HG03469 (cell line): ENCODE data around the gene B3GALT4.
"Not testable (repeated sequence)": the region's sequence is repeated elsewhere in the genome, so short reads cannot be mapped to it uniquely, and the experiment has no call there.

Experiments used
- ATAC-seq: cut with Tn5 transposase; IDR thresholded peaks from one replicate; pipeline ENCODE4 v1.9.1; 2021; ENCODE audit warnings: mild to moderate bottlenecking, moderate library complexity, moderate number of reproducible peaks; ENCODE audit not compliant: unreplicated experiment

B3GALT4 gene

GRCh38 chr6:33276864-33277662 lies at the start of gene B3GALT4:
Gene B3GALT4, plus strand, starts transcription at chr6:33277123. Its CDS starts 297 bp downstream, at chr6:33277420.
- no peak for ATAC-seq

GRCh38 chr6:33235221-33235634 lies 41.7 kb upstream of the B3GALT4 start:
- no peak for ATAC-seq

DNA sequence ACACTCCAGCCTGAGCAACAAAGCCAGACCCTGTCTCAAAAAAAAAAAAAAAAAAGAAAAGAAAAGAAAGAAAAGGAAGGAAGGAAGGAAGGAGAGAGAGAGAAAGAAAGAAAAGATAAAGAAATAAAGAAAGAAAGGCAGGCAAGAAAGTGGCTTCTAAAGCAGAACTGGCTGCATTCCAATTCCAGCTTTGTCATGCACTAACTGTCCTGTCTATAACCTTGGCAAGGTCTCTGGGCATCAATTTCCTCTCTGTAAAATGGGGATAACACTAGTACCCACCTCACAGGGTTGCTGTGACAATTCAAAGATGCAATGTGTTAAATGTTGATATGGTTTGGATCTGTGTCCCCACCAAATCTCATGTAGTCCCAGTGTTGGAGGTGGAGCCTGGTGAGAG lies 40.6 kb upstream of the B3GALT4 start:
- no peak for ATAC-seq

DNA sequence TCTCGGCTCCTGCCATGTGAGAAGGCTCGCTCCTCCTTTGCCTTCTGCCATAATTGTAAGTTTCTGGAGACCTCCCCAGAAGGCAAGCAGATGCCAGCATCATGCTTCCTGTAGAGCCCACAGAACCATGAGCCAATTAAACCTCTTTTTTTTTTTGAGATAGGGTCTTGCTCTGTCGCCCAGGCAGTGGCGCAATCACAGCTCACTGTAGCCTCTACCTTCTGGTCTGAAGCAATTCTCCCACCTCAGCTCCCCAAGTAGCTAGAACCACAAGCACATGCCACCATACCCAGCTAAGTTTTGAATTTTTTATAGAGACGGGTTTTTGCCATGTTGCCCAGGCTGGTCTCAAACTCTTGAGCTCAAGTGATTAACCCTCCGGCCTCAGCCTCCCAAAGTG lies 40.1 kb upstream of the B3GALT4 start:
- no peak for ATAC-seq

GRCh38 chr6:33237741-33238140 lies 39.2 kb upstream of the B3GALT4 start:
- ATAC-seq, result no peak

DNA sequence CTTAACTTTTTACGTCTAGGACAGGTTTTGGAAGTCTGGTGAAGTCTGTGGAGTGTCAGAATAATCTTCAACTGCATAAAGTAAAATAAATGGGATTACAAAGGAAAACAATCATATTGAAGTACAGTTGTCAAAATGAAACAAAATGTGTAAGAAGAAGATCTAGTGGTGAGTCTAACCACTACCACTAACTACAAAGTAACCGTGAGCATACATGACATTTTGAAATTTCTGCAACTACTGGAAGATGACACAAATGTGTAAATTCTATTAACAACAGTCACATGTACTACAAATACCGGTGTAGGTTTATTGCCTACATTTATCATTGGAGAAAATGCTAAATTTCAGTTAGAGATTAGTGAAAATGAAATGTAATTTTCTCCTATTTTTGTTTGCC lies 35.0 kb upstream of the B3GALT4 start:
- no peak for ATAC-seq

GRCh38 chr6:33243476-33243875 lies 33.4 kb upstream of the B3GALT4 start:
- ATAC-seq, result no peak

DNA sequence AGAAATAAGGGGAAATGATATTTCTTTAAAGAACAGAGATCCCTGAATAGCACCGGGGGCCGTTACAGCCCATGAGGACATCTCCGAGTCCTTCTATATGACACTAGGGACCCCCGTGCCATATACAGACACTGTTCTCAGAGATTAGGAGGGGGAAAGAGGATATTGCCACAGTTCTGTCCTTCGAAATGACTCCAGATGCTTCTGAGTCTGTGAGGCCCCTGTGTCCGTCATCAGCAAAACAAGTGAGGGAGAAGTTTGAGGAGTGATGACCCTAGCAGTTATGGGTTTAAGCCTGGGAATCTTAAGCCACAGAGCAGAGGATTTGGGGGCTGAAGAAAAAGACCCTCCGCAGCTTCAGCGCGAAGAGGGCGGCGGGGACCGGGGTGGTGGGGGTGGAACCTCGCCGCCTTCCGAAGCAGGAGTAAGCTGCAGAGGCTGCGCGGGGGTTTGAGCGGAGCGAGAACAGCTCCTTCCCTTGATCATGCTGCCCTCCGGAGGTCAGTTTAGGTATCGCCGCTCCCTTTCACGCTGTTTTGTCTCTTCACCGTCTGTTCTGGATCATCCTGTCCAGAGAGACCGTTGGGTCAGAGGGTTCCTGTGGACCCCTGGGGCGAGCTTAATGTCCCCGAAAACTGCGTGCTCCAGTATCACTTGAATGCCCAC lies 28.8 kb upstream of the B3GALT4 start:
- ATAC-seq, result no peak

GRCh38 chr6:33248643-33248931 lies 28.3 kb upstream of the B3GALT4 start:
- no peak for ATAC-seq

GRCh38 chr6:33248932-33249731 lies 27.8 kb upstream of the B3GALT4 start:
- ATAC-seq, result peak; percentile 70

DNA sequence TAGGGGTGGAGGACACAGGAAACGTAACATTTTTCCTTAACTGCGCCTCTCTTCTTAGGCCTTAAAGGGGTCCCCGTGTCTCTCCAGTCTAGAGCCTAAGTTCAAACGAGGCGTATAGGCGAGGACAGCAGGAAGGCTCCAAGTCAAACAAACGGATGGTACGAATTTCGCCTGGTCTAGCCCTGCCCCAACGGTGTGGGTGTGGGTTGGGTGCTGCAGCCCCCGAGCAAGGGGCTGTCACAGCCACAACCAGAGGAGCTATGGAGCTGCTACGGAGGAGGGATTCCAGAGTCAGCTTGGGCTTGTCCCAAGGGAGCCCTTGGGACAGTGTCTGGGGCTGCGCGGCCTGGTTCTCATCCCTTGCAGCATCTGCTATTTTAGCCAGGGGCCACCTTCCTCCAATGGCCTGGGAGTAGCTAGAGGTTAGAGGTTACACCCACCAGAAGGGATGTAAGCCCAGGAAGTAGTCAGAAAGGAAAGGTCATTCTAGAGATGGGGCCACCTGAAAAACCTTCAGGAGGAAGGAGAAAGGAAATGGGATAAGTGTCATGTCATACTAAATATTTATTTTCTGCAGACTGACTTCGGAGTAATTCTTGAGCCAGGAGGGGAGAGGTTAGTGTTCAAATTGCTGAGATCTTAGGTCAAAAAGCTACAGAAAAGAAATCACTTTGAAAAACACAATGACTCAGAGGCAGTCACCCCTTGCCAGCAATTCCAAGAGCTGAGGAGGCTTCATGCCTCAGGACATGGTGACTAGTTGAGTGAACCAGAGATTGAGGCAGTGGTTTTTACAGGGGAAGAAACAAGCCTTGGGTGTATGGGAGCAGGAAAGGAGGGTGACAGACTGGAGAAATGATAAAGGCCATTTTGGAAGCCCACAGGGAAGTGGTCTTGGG lies 26.9 kb upstream of the B3GALT4 start:
- no peak for ATAC-seq

DNA sequence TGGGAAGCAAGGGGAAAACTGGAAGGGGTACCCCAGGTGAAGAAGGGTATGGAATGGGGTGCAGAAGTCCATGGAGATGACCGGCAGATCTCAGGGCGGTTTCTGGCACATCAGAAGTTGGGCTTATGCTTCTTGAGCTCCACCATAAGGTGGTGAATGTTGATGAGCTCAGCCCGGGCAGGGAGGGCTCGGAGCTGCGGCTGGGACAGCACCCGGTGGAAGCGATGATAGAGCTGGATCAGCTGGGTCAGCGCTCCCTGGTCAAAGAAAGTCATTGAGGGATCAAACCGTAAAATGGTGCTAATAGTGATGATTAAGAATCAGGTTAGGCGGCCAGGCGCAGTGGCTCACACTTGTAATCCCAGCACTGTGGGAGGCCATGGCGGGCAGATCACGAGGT lies 26.2 kb upstream of the B3GALT4 start:
- ATAC-seq, result no peak

- no peak for ATAC-seq
Measured at GRCh38 chr6:33251395-33252012, 25.4 kb upstream of the B3GALT4 start.

GRCh38 chr6:33252759-33253158 lies 24.2 kb upstream of the B3GALT4 start:
- no peak for ATAC-seq

GRCh38 chr6:33254591-33254990 lies 22.3 kb upstream of the B3GALT4 start:
- ATAC-seq, result no peak

GRCh38 chr6:33259032-33259431 lies 17.9 kb upstream of the B3GALT4 start:
- no peak for ATAC-seq

GRCh38 chr6:33262490-33262889 lies 14.4 kb upstream of the B3GALT4 start:
- not testable (repeated sequence) for ATAC-seq

- ATAC-seq, result no peak
Measured at GRCh38 chr6:33264015-33264414, 12.9 kb upstream of the B3GALT4 start.

- ATAC-seq, result peak; percentile 3
Measured at GRCh38 chr6:33271117-33271467, 5.8 kb upstream of the B3GALT4 start.
